ENCODE results near the gene USP5. TPM values are rescaled to one million over a fixed set of nuclear protein-coding genes. Genes with fewer than 3 reads are reported as not detected.

Gene USP5
- total RNA-seq, 1 donor: 77.1 TPM

- Histone ChIP-seq H3K4me1 (ENCODE audit: insufficient read depth, low read length) (no peaks in the 10 kb centered on the region), H3K27ac (ENCODE audit: low read depth, low read length) (no peak overlapping the region), H3K4me2 (ENCODE audit: insufficient read depth, low read length) (no peak overlapping the region), H3K79me2 (ENCODE audit: insufficient read depth, low read length) (no peaks in the 10 kb centered on the region), H3K9me3 (ENCODE audit: low read depth, low read length) (no peaks in the 10 kb centered on the region), H3K27me3 (ENCODE audit: insufficient read depth, low read length) (peaks cover 6% of the 10 kb centered on the region), H3K4me3 (ENCODE audit: insufficient read depth, low read length) (no peak overlapping the region), H2AFZ (ENCODE audit: low read length) (no peak overlapping the region), H4K20me1 (ENCODE audit: insufficient read depth, low read length) (peaks cover 2% of the 10 kb centered on the region), H3K36me3 (ENCODE audit: insufficient read depth, low read length) (no peaks in the 10 kb centered on the region)
- peak; percentile 11 for DNase-seq (ENCODE audit: insufficient read length, low spot score, missing footprints)
- TF ChIP-seq CTCF (IDR thresholded peaks at IDR 0.05; ENCODE audit: extremely low read depth, low read depth, low read length): no peak
Observed at GRCh38 chr12:6813363-6813762, 38.6 kb upstream of the USP5 start.

- DNase-seq (ENCODE audit: insufficient read length, low spot score, missing footprints): no peak
- no peak for TF ChIP-seq CTCF (IDR thresholded peaks at IDR 0.05; ENCODE audit: extremely low read depth, low read depth, low read length)
- H3K9me3 ChIP-seq (ENCODE audit: low read depth, low read length): no peaks in the 10 kb centered on the region
- no peak overlapping the region for H2AFZ ChIP-seq (ENCODE audit: low read length)
- H3K4me2 ChIP-seq (ENCODE audit: insufficient read depth, low read length): no peak overlapping the region
- H4K20me1 ChIP-seq (ENCODE audit: insufficient read depth, low read length): peaks cover 6% of the 10 kb centered on the region
- peaks cover 6% of the 10 kb centered on the region for H3K27me3 ChIP-seq (ENCODE audit: insufficient read depth, low read length)
- H3K79me2 ChIP-seq (ENCODE audit: insufficient read depth, low read length): no peaks in the 10 kb centered on the region
- H3K27ac ChIP-seq (ENCODE audit: low read depth, low read length): no peak overlapping the region
- no peaks in the 10 kb centered on the region for H3K36me3 ChIP-seq (ENCODE audit: insufficient read depth, low read length)
- H3K4me1 ChIP-seq (ENCODE audit: insufficient read depth, low read length): no peaks in the 10 kb centered on the region
- H3K4me3 ChIP-seq (ENCODE audit: insufficient read depth, low read length): no peak overlapping the region
Observed at GRCh38 chr12:6816598-6816997, 35.4 kb upstream of the USP5 start.

- Histone ChIP-seq H3K79me2 (ENCODE audit: insufficient read depth, low read length) (no peaks in the 10 kb centered on the region), H3K4me1 (ENCODE audit: insufficient read depth, low read length) (peaks cover 5% of the 10 kb centered on the region), H3K9me3 (ENCODE audit: low read depth, low read length) (no peaks in the 10 kb centered on the region), H3K36me3 (ENCODE audit: insufficient read depth, low read length) (no peaks in the 10 kb centered on the region), H4K20me1 (ENCODE audit: insufficient read depth, low read length) (peaks cover 6% of the 10 kb centered on the region), H3K4me2 (ENCODE audit: insufficient read depth, low read length) (no peak overlapping the region), H3K4me3 (ENCODE audit: insufficient read depth, low read length) (no peak overlapping the region), H3K27ac (ENCODE audit: low read depth, low read length) (no peak overlapping the region), H2AFZ (ENCODE audit: low read length) (no peak overlapping the region), H3K27me3 (ENCODE audit: insufficient read depth, low read length) (peaks cover 6% of the 10 kb centered on the region)
- no peak for TF ChIP-seq CTCF (IDR thresholded peaks at IDR 0.05; ENCODE audit: extremely low read depth, low read depth, low read length)
- DNase-seq (ENCODE audit: insufficient read length, low spot score, missing footprints): peak; percentile 34
Observed at GRCh38 chr12:6817098-6817497, 34.9 kb upstream of the USP5 start.

GRCh38 chr12:6817662-6818157 is 34.2 kb upstream of the USP5 start:
- Histone ChIP-seq H3K9me3 (ENCODE audit: low read depth, low read length) (no peaks in the 10 kb centered on the region), H3K36me3 (ENCODE audit: insufficient read depth, low read length) (no peaks in the 10 kb centered on the region), H3K27me3 (ENCODE audit: insufficient read depth, low read length) (peaks cover 11% of the 10 kb centered on the region), H3K79me2 (ENCODE audit: insufficient read depth, low read length) (no peaks in the 10 kb centered on the region), H3K27ac (ENCODE audit: low read depth, low read length) (no peak overlapping the region), H3K4me2 (ENCODE audit: insufficient read depth, low read length) (no peak overlapping the region), H3K4me3 (ENCODE audit: insufficient read depth, low read length) (no peak overlapping the region), H4K20me1 (ENCODE audit: insufficient read depth, low read length) (peaks cover 6% of the 10 kb centered on the region), H2AFZ (ENCODE audit: low read length) (no peak overlapping the region), H3K4me1 (ENCODE audit: insufficient read depth, low read length) (peaks cover 5% of the 10 kb centered on the region)
- DNase-seq (ENCODE audit: insufficient read length, low spot score, missing footprints): no peak
- no peak for TF ChIP-seq CTCF (IDR thresholded peaks at IDR 0.05; ENCODE audit: extremely low read depth, low read depth, low read length)

All from osteoblast (primary cell).